HepG2 (cell line): Measurements from ENCODE around the gene EBF4. TPM values are rescaled to one million over a fixed set of nuclear protein-coding genes. Genes with fewer than 3 reads are reported as not detected.

ENCODE experiments used
- CAMTA2 ChIP-seq: sonication (generic); formaldehyde crosslinking; IDR thresholded peaks from 2 replicates; pipeline ENCODE4 v1.4.0; 2020; ENCODE audit warnings: mild to moderate bottlenecking, missing genetic modification reagents, borderline replicate concordance
- DMAP1 ChIP-seq: IDR thresholded peaks from 2 replicates; pipeline ENCODE4 v1.6.1; 2016
- DNMT1 ChIP-seq: sonication (generic); formaldehyde crosslinking; IDR thresholded peaks from 2 replicates; pipeline ENCODE4 v1.5.1; 2020; ENCODE audit warnings: mild to moderate bottlenecking, missing genetic modification reagents
- ELF4 ChIP-seq: sonication (generic); formaldehyde crosslinking; IDR thresholded peaks from 2 replicates; pipeline ENCODE4 v1.5.0; 2020; ENCODE audit warnings: missing genetic modification reagents, mild to moderate bottlenecking, moderate library complexity, borderline replicate concordance
- FOXP4 ChIP-seq: sonication (generic); formaldehyde crosslinking; IDR thresholded peaks from 2 replicates; pipeline ENCODE4 v1.4.0; 2020; ENCODE audit warnings: missing genetic modification reagents
- GATAD2A ChIP-seq: IDR thresholded peaks from 2 replicates; pipeline ENCODE4 v1.6.1; 2016
- KLF13 ChIP-seq: sonication (generic); formaldehyde crosslinking; IDR thresholded peaks from 2 replicates; pipeline ENCODE4 v1.4.0; 2020; ENCODE audit warnings: mild to moderate bottlenecking, missing genetic modification reagents
- NFAT5 ChIP-seq: sonication (generic); formaldehyde crosslinking; IDR thresholded peaks from 2 replicates; pipeline ENCODE4 v1.4.0; 2020; ENCODE audit warnings: missing genetic modification reagents
- ONECUT2 ChIP-seq: sonication (generic); formaldehyde crosslinking; IDR thresholded peaks from 2 replicates; pipeline ENCODE4 v1.4.0; 2020; ENCODE audit warnings: missing genetic modification reagents
- SP2 ChIP-seq: sonication (generic); formaldehyde crosslinking; IDR thresholded peaks from 2 replicates; pipeline ENCODE4 v1.5.1; 2020; ENCODE audit warnings: mild to moderate bottlenecking, missing genetic modification reagents
- SYNCRIP ChIP-seq: fragments of 200-400 bp; formaldehyde crosslinking; IDR thresholded peaks from 2 replicates; pipeline ENCODE4 v1.6.1; 2018; ENCODE audit warnings: mild to moderate bottlenecking, low read depth, low read length; ENCODE audit not compliant: insufficient read depth
- ZBTB42 ChIP-seq: sonication (generic); formaldehyde crosslinking; IDR thresholded peaks from 2 replicates; pipeline ENCODE4 v1.5.0; 2020; ENCODE audit warnings: mild to moderate bottlenecking, missing genetic modification reagents
- ZNF776 ChIP-seq: sonication (generic); formaldehyde crosslinking; IDR thresholded peaks from 2 replicates; pipeline ENCODE4 v1.4.0; 2020; ENCODE audit warnings: mild to moderate bottlenecking, missing genetic modification reagents
- ZSCAN30 ChIP-seq: sonication (generic); formaldehyde crosslinking; IDR thresholded peaks from 2 replicates; pipeline ENCODE4 v1.5.0; 2020; ENCODE audit warnings: mild to moderate bottlenecking, missing genetic modification reagents
- polyA plus RNA-seq, 8 experiments: library from polyadenylated mRNA; depleted of rRNA in 3 of 8; stranded (reverse) in 7 of 8; unstranded in 1 of 8; fragments of >200 nt; fragmentation: Illumina TruSeq in 4 of 8; extraction: Trizol in 4 of 8; gene quantifications; 2 replicates each; pipeline versions ENCODE4 v1.2.1 to v1.2.3, GENCODE V29; 2011 to 2016; ENCODE audit warnings: low read depth in 4 of 8, missing spikeins in 1 of 8, mixed read lengths in 1 of 8; ENCODE audit not compliant: insufficient read depth in 1 of 8
- total RNA-seq, 5 experiments: library from RNA; depleted of rRNA; stranded (reverse); fragments of >200 nt; fragmentation: Illumina TruSeq; extraction: Trizol; gene quantifications; 2 replicates each; pipeline ENCODE4 v1.2.3, GENCODE V29; 2016; ENCODE audit warnings: low read depth in 1 of 5
- TF ChIP-seq, protein P1 (sequence below): sonication (generic); formaldehyde crosslinking; conservative IDR thresholded peaks from 2 replicates; pipeline ENCODE4 v1.4.0; 2020; ENCODE audit warnings: mild to moderate bottlenecking, missing genetic modification reagents, moderate library complexity
- TF ChIP-seq, protein P2 (sequence below): IDR thresholded peaks from 2 replicates; pipeline ENCODE4 v1.6.1; 2016; ENCODE audit warnings: low read depth, control low read depth

EBF4 gene
- total and polyA plus RNA-seq, 2 of the 13 experiments (the other 11 are each of a cell fraction or from before 2014, with no cell fraction given) = 0.84 to 2.2 TPM

GRCh38 chr20:2651772-2652723 lies 40.5 kb upstream of the EBF4 start, which contains the start of gene NOP56 (continued):
- TF ChIP-seq NFAT5 (CRISPR knock-in tag) (0 out of 2 replicates have a peak, but pooled peaks have one; percentile 51), CAMTA2 (CRISPR knock-in tag) (peak; percentile 94; the same call in 1 of the 2 replicates), SP2 (CRISPR knock-in tag) (peak; percentile 71), GATAD2A (CRISPR knock-in tag) (no peak; the same call in 1 of the 2 replicates), DNMT1 (CRISPR knock-in tag) (peak; percentile 44; the same call in 1 of the 2 replicates), ZSCAN30 (CRISPR knock-in tag) (peak; percentile 97; the same call in 1 of the 2 replicates), ZNF776 (CRISPR knock-in tag) (peak; percentile 99), KLF13 (CRISPR knock-in tag) (no peak; the same call in 1 of the 2 replicates), SYNCRIP (no peak), ZBTB42 (CRISPR knock-in tag) (peak; percentile 91; the same call in 1 of the 2 replicates), ELF4 (CRISPR knock-in tag) (peak; percentile 93; the same call in 1 of the 2 replicates), DMAP1 (CRISPR knock-in tag) (peak; percentile 93), ONECUT2 (CRISPR knock-in tag) (no peak), FOXP4 (CRISPR knock-in tag) (peak; percentile 41; the same call in 1 of the 2 replicates)
- TF ChIP-seq, protein P1, sequence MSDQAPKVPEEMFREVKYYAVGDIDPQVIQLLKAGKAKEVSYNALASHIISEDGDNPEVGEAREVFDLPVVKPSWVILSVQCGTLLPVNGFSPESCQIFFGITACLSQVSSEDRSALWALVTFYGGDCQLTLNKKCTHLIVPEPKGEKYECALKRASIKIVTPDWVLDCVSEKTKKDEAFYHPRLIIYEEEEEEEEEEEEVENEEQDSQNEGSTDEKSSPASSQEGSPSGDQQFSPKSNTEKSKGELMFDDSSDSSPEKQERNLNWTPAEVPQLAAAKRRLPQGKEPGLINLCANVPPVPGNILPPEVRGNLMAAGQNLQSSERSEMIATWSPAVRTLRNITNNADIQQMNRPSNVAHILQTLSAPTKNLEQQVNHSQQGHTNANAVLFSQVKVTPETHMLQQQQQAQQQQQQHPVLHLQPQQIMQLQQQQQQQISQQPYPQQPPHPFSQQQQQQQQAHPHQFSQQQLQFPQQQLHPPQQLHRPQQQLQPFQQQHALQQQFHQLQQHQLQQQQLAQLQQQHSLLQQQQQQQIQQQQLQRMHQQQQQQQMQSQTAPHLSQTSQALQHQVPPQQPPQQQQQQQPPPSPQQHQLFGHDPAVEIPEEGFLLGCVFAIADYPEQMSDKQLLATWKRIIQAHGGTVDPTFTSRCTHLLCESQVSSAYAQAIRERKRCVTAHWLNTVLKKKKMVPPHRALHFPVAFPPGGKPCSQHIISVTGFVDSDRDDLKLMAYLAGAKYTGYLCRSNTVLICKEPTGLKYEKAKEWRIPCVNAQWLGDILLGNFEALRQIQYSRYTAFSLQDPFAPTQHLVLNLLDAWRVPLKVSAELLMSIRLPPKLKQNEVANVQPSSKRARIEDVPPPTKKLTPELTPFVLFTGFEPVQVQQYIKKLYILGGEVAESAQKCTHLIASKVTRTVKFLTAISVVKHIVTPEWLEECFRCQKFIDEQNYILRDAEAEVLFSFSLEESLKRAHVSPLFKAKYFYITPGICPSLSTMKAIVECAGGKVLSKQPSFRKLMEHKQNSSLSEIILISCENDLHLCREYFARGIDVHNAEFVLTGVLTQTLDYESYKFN (CRISPR knock-in tag) = peak; percentile 71
- TF ChIP-seq, protein P2, sequence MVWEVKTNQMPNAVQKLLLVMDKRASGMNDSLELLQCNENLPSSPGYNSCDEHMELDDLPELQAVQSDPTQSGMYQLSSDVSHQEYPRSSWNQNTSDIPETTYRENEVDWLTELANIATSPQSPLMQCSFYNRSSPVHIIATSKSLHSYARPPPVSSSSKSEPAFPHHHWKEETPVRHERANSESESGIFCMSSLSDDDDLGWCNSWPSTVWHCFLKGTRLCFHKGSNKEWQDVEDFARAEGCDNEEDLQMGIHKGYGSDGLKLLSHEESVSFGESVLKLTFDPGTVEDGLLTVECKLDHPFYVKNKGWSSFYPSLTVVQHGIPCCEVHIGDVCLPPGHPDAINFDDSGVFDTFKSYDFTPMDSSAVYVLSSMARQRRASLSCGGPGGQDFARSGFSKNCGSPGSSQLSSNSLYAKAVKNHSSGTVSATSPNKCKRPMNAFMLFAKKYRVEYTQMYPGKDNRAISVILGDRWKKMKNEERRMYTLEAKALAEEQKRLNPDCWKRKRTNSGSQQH (CRISPR knock-in tag) = peak; percentile 92
